ENCODE results near the gene PNKD. TPM values are rescaled to one million over a fixed set of nuclear protein-coding genes. Genes with fewer than 3 reads are reported as not detected.
A peak's percentile ranks its signal among the peaks of the same experiment; 100 is the strongest.

The PNKD gene
- total and polyA plus RNA-seq, 9 donors, result 23.3 to 74.5 (median 48.1) TPM

GRCh38 chr2:218285604-218286003 lies 15.3 kb downstream of the PNKD start:
- Histone ChIP-seq H3K36me3 (no peaks in the 10 kb centered on the region), H3K4me3 (no peak overlapping the region), H3K27ac (peak overlapping the region; percentile 58 to 88), H3K4me1 (ENCODE audit: insufficient read depth) (peaks cover 31% of the 10 kb centered on the region), H3K27me3 (no peaks in the 10 kb centered on the region), H3K9me3 (no peaks in the 10 kb centered on the region)
- WGBS, 3 donors, result 35 to 39% (median 39%) methylated on average over 6 of the region's 6 CpGs
- DNase-seq, result peak in 1 of 5 donors; percentile 58
- intact Hi-C loops (cut with DNase I), result no loop called here
- TF ChIP-seq POLR2A (IDR thresholded peaks at IDR 0.05), result no peak
- no peak for TF ChIP-seq EP300 (IDR thresholded peaks at IDR 0.05)
- no peak for TF ChIP-seq CTCF (IDR thresholded peaks at IDR 0.05)

- Histone ChIP-seq H3K36me3 (no peaks in the 10 kb centered on the region), H3K4me3 (peak overlapping the region; percentile 26), H3K27ac (peak overlapping the region; percentile 58 to 88), H3K27me3 (no peaks in the 10 kb centered on the region), H3K9me3 (no peaks in the 10 kb centered on the region), H3K4me1 (ENCODE audit: insufficient read depth) (peaks cover 31% of the 10 kb centered on the region)
- WGBS, 3 donors, result 3 to 7% (median 4%) methylated on average over 11 of the region's 11 CpGs
- peak; percentile 81 to 89 (median 85) for DNase-seq
- no peak for TF ChIP-seq CTCF (IDR thresholded peaks at IDR 0.05)
- peak; percentile 18 for TF ChIP-seq EP300 (IDR thresholded peaks at IDR 0.05)
- TF ChIP-seq POLR2A (IDR thresholded peaks at IDR 0.05), result no peak
- intact Hi-C loops (cut with DNase I), result no loop called here
These were observed 16.5 kb downstream of the PNKD start for GRCh38 chr2:218286570-218287459.

- TF ChIP-seq EP300 (IDR thresholded peaks at IDR 0.05) (no peak), POLR2A (IDR thresholded peaks at IDR 0.05) (no peak), CTCF (IDR thresholded peaks at IDR 0.05) (no peak)
- H3K27ac ChIP-seq, result peak overlapping the region in 1 of 2 donors; percentile 99
- no peaks in the 10 kb centered on the region for H3K27me3 ChIP-seq
- H3K4me1 ChIP-seq (ENCODE audit: insufficient read depth), result peaks cover 23% of the 10 kb centered on the region
- H3K9me3 ChIP-seq, result no peaks in the 10 kb centered on the region
- no peak for DNase-seq
- WGBS, 3 donors, result 37 to 46% (median 43%) methylated on average over 6 of the region's 6 CpGs
- no peaks in the 10 kb centered on the region for H3K36me3 ChIP-seq
- intact Hi-C loops (cut with DNase I), result loop anchor here in 2 of 4 donors (5.0 to 10.0 kb wide), 2 partner anchors 108 to 175 kb away; partner anchors contain the start of gene CTDSP1 (in 1 of the 2)
- H3K4me3 ChIP-seq, result no peak overlapping the region
These were observed 19.5 kb downstream of the PNKD start for GRCh38 chr2:218289639-218290315.
